ELF-1 (cell line): ENCODE results near the gene PPM1H.
A peak's percentile ranks its signal among the peaks of the same experiment; 100 is the strongest.

Experiments
- DNase-seq: peaks from one replicate; pipeline ENCODE4 v3.0.0-alpha.2; 2016; ENCODE audit warnings: low read depth, low spot score

PPM1H gene

GRCh38 chr12:62800707-62801400, 134.1 kb downstream of the PPM1H start:
- DNase-seq, result no peak

- DNase-seq, result peak; percentile 47
Observed at GRCh38 chr12:62799766-62800406, 135.1 kb downstream of the PPM1H start.

GRCh38 chr12:62799126-62799736, 135.7 kb downstream of the PPM1H start:
- peak; percentile 81 for DNase-seq

GRCh38 chr12:62794218-62794583, 140.7 kb downstream of the PPM1H start:
- DNase-seq, result no peak

GRCh38 chr12:62793256-62794217, 141.4 kb downstream of the PPM1H start:
- peak; percentile 87 for DNase-seq

GRCh38 chr12:62792236-62792870, 142.6 kb downstream of the PPM1H start:
- DNase-seq, result no peak

- DNase-seq, result no peak
Observed at GRCh38 chr12:62789851-62790250, 145.1 kb downstream of the PPM1H start.

- no peak for DNase-seq
Observed at GRCh38 chr12:62787611-62788010, 147.3 kb downstream of the PPM1H start.

GRCh38 chr12:62787023-62787422, 147.9 kb downstream of the PPM1H start:
- peak; percentile 58 for DNase-seq

GRCh38 chr12:62785941-62786559, 148.9 kb downstream of the PPM1H start:
- DNase-seq, result peak; percentile 84

GRCh38 chr12:62784576-62784975, 150.4 kb downstream of the PPM1H start:
- DNase-seq, result no peak

- no peak for DNase-seq
Observed at GRCh38 chr12:62783881-62784280, 151.1 kb downstream of the PPM1H start.

GRCh38 chr12:62781136-62781880, 153.6 kb downstream of the PPM1H start:
- no peak for DNase-seq

GRCh38 chr12:62779488-62779887, 155.5 kb downstream of the PPM1H start:
- DNase-seq, result no peak

- no peak for DNase-seq
Observed at GRCh38 chr12:62778187-62778586, 156.8 kb downstream of the PPM1H start.

- no peak for DNase-seq
Observed at GRCh38 chr12:62776997-62777396, 158.0 kb downstream of the PPM1H start.

GRCh38 chr12:62776575-62776974, 158.4 kb downstream of the PPM1H start:
- no peak for DNase-seq

- no peak for DNase-seq
Observed at GRCh38 chr12:62774794-62775193, 160.2 kb downstream of the PPM1H start.

GRCh38 chr12:62772416-62772955, 162.5 kb downstream of the PPM1H start:
- DNase-seq, result peak; percentile 52

- no peak for DNase-seq
Observed at GRCh38 chr12:62771828-62772227, 163.1 kb downstream of the PPM1H start.
